Cardiac fibroblast (primary cell): Measurements from ENCODE around the gene ADAM10.

Experiments
- DNase-seq, 2 donors: peaks; one replicate each; pipeline versions ENCODE4 v3.0.0 to v3.0.0-alpha.2; 2010; ENCODE audit warnings: low read depth in 2 of 2
- H3K4me3 ChIP-seq, 2 donors: replicated peaks in 1 of 2; 1 replicate in 1 of 2; 2 replicates in 1 of 2; pipeline ENCODE4 v1.5.1; 2011; ENCODE audit warnings: low read depth in 2 of 2, low read length in 2 of 2, mild to moderate bottlenecking in 2 of 2, moderate library complexity in 1 of 2
- CTCF ChIP-seq: IDR thresholded peaks from one replicate; pipeline ENCODE4 v1.5.1; 2011; ENCODE audit warnings: low read depth, mild to moderate bottlenecking, low read length, inconsistent platforms

Gene ADAM10

GRCh38 chr15:58738046-58738707 is 11.3 kb downstream of the ADAM10 start:
- peak; percentile 61 to 73 for DNase-seq
- no peak overlapping the region for H3K4me3 ChIP-seq
- TF ChIP-seq CTCF: no peak

- DNase-seq: no peak
- H3K4me3 ChIP-seq: no peak overlapping the region
- no peak for TF ChIP-seq CTCF
Observed at GRCh38 chr15:58737298-58737697, 12.2 kb downstream of the ADAM10 start.

GRCh38 chr15:58736018-58736643 is 13.4 kb downstream of the ADAM10 start:
- TF ChIP-seq CTCF: no peak
- H3K4me3 ChIP-seq: no peak overlapping the region
- DNase-seq: no peak

GRCh38 chr15:58734859-58735258 is 14.6 kb downstream of the ADAM10 start:
- H3K4me3 ChIP-seq: no peak overlapping the region
- no peak for TF ChIP-seq CTCF
- no peak for DNase-seq

GRCh38 chr15:58732625-58733363 is 16.7 kb downstream of the ADAM10 start:
- H3K4me3 ChIP-seq: no peak overlapping the region
- TF ChIP-seq CTCF: no peak
- DNase-seq: no peak

- DNase-seq: peak; percentile 72 to 82
- TF ChIP-seq CTCF: no peak
- no peak overlapping the region for H3K4me3 ChIP-seq
Observed at GRCh38 chr15:58731756-58732535, 17.6 kb downstream of the ADAM10 start.
